ENCODE data around the gene DMAC2. TPM values are rescaled to one million over a fixed set of nuclear protein-coding genes. Genes with fewer than 3 reads are reported as not detected.
"Not testable (repeated sequence)": the region's sequence is repeated elsewhere in the genome, so short reads cannot be mapped to it uniquely, and the experiment has no call there.

Gene DMAC2
- total RNA-seq, 1 donor from 2014 or later: 60.3 TPM

GRCh38 chr19:41410336-41411054 is 29.2 kb downstream of the DMAC2 start:
- H3K27ac ChIP-seq (ENCODE audit: low read depth, low read length): no peak overlapping the region
- no peak for DNase-seq (ENCODE audit: low read depth)
- Mint-ChIP-seq H3K27ac (ENCODE audit: unreplicated experiment) (no peak overlapping the region), H3K4me3 (ENCODE audit: unreplicated experiment) (no peak overlapping the region), H3K36me3 (ENCODE audit: low read depth, unreplicated experiment) (peaks cover 16% of the 10 kb centered on the region), H3K27me3 (ENCODE audit: low read depth, unreplicated experiment) (no peaks in the 10 kb centered on the region), H3K9me3 (ENCODE audit: unreplicated experiment) (no peaks in the 10 kb centered on the region), H3K4me1 (ENCODE audit: low read depth, unreplicated experiment) (peaks cover 22% of the 10 kb centered on the region)
- no peak overlapping the region for H3K4me2 ChIP-seq (ENCODE audit: low read length)
- no peak overlapping the region for H2AFZ ChIP-seq (ENCODE audit: low read depth, low read length)
- no peaks in the 10 kb centered on the region for H3K9me3 ChIP-seq (ENCODE audit: insufficient read depth, low read depth, low read length)
- H3K9ac ChIP-seq (ENCODE audit: low read length): no peak overlapping the region
- no peaks in the 10 kb centered on the region for H3K4me1 ChIP-seq (ENCODE audit: insufficient read depth, low read length)
- no peak overlapping the region for H3K4me3 ChIP-seq (ENCODE audit: insufficient read depth, low read depth, low read length)
- peaks cover 6% of the 10 kb centered on the region for H3K36me3 ChIP-seq (ENCODE audit: insufficient read depth, low read length)
- H4K20me1 ChIP-seq (ENCODE audit: insufficient read depth, low read length): peaks cover 8% of the 10 kb centered on the region
- no peak for TF ChIP-seq EZH2 (IDR thresholded peaks at IDR 0.05; ENCODE audit: insufficient read depth, low read length)
- TF ChIP-seq, protein P1, sequence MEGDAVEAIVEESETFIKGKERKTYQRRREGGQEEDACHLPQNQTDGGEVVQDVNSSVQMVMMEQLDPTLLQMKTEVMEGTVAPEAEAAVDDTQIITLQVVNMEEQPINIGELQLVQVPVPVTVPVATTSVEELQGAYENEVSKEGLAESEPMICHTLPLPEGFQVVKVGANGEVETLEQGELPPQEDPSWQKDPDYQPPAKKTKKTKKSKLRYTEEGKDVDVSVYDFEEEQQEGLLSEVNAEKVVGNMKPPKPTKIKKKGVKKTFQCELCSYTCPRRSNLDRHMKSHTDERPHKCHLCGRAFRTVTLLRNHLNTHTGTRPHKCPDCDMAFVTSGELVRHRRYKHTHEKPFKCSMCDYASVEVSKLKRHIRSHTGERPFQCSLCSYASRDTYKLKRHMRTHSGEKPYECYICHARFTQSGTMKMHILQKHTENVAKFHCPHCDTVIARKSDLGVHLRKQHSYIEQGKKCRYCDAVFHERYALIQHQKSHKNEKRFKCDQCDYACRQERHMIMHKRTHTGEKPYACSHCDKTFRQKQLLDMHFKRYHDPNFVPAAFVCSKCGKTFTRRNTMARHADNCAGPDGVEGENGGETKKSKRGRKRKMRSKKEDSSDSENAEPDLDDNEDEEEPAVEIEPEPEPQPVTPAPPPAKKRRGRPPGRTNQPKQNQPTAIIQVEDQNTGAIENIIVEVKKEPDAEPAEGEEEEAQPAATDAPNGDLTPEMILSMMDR (IDR thresholded peaks at IDR 0.05; ENCODE audit: insufficient read depth, low read depth, low read length): no peak
- H3K27me3 ChIP-seq (ENCODE audit: insufficient read depth, low read length): no peaks in the 10 kb centered on the region
- H3K79me2 ChIP-seq (ENCODE audit: insufficient read depth, low read length): no peaks in the 10 kb centered on the region
- no peak for FAIRE-seq

DNA sequence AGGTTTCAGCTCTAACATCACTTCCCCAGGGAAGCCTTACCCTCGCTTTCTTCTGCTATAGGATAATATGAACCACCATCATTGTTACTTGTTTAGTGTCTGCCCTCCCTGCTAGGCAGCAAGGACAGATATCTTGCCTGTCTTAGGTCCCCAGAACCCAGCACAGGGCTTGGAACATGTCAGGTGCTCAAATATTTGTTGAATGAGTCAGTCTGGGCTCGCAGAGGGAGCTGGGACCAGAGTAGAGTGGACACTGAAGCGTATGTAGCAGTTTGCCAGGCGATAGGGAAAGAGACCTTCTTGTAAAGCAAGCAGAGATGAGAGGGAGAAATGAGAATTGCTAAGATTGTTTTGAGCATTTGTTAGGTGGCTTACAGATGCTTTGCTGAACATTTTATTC is 30.4 kb downstream of the DMAC2 start:
- no peaks in the 10 kb centered on the region for H3K79me2 ChIP-seq (ENCODE audit: insufficient read depth, low read length)
- Mint-ChIP-seq H3K4me3 (ENCODE audit: unreplicated experiment) (no peak overlapping the region), H3K27me3 (ENCODE audit: low read depth, unreplicated experiment) (no peaks in the 10 kb centered on the region), H3K36me3 (ENCODE audit: low read depth, unreplicated experiment) (peaks cover 12% of the 10 kb centered on the region), H3K9me3 (ENCODE audit: unreplicated experiment) (no peaks in the 10 kb centered on the region), H3K27ac (ENCODE audit: unreplicated experiment) (peak overlapping the region; percentile 81), H3K4me1 (ENCODE audit: low read depth, unreplicated experiment) (peaks cover 22% of the 10 kb centered on the region)
- TF ChIP-seq, protein P1 (IDR thresholded peaks at IDR 0.05; ENCODE audit: insufficient read depth, low read depth, low read length): no peak
- TF ChIP-seq EZH2 (IDR thresholded peaks at IDR 0.05; ENCODE audit: insufficient read depth, low read length): no peak
- H3K27ac ChIP-seq (ENCODE audit: low read depth, low read length): no peak overlapping the region
- H2AFZ ChIP-seq (ENCODE audit: low read depth, low read length): no peak overlapping the region
- H3K4me2 ChIP-seq (ENCODE audit: low read length): no peak overlapping the region
- peaks cover 1% of the 10 kb centered on the region for H3K36me3 ChIP-seq (ENCODE audit: insufficient read depth, low read length)
- no peak for FAIRE-seq
- H4K20me1 ChIP-seq (ENCODE audit: insufficient read depth, low read length): peaks cover 8% of the 10 kb centered on the region
- peak; percentile 48 for DNase-seq (ENCODE audit: low read depth)
- no peak overlapping the region for H3K4me3 ChIP-seq (ENCODE audit: insufficient read depth, low read depth, low read length)
- H3K27me3 ChIP-seq (ENCODE audit: insufficient read depth, low read length): no peaks in the 10 kb centered on the region
- no peaks in the 10 kb centered on the region for H3K9me3 ChIP-seq (ENCODE audit: insufficient read depth, low read depth, low read length)
- no peak overlapping the region for H3K9ac ChIP-seq (ENCODE audit: low read length)
- no peaks in the 10 kb centered on the region for H3K4me1 ChIP-seq (ENCODE audit: insufficient read depth, low read length)

GRCh38 chr19:41408846-41409245 is 30.9 kb downstream of the DMAC2 start:
- not testable (repeated sequence) for H3K36me3 ChIP-seq (ENCODE audit: insufficient read depth, low read length); H3K9me3 ChIP-seq (ENCODE audit: insufficient read depth, low read depth, low read length); H3K27me3 ChIP-seq (ENCODE audit: insufficient read depth, low read length); FAIRE-seq; H3K4me3 Mint-ChIP-seq (ENCODE audit: unreplicated experiment); H3K79me2 ChIP-seq (ENCODE audit: insufficient read depth, low read length); H2AFZ ChIP-seq (ENCODE audit: low read depth, low read length); H3K4me2 ChIP-seq (ENCODE audit: low read length); H3K4me1 ChIP-seq (ENCODE audit: insufficient read depth, low read length); DNase-seq (ENCODE audit: low read depth); H3K4me3 ChIP-seq (ENCODE audit: insufficient read depth, low read depth, low read length); H3K9me3 Mint-ChIP-seq (ENCODE audit: unreplicated experiment); H3K27ac ChIP-seq (ENCODE audit: low read depth, low read length); H3K9ac ChIP-seq (ENCODE audit: low read length); H4K20me1 ChIP-seq (ENCODE audit: insufficient read depth, low read length); H3K27me3 Mint-ChIP-seq (ENCODE audit: low read depth, unreplicated experiment)
- H3K27ac Mint-ChIP-seq (ENCODE audit: unreplicated experiment): peak overlapping the region; percentile 81
- peaks cover 11% of the 10 kb centered on the region for H3K36me3 Mint-ChIP-seq (ENCODE audit: low read depth, unreplicated experiment)
- peaks cover 22% of the 10 kb centered on the region for H3K4me1 Mint-ChIP-seq (ENCODE audit: low read depth, unreplicated experiment)
